Gastrocnemius medialis (tissue), 4 donors: ENCODE results near the gene AIG1.

ENCODE experiments used
- POLR2A ChIP-seq, 2 donors: fragments of 450-650 bp; IDR thresholded peaks; one replicate each; pipeline ENCODE4 v1.6.1; 2017; ENCODE audit warnings: antibody characterized with exemption in 2 of 2, mild to moderate bottlenecking in 2 of 2, moderate library complexity in 2 of 2
- TF ChIP-seq, protein P1 (sequence below), 5 experiments: fragments of 450-650 bp in 3 of 5; fragments of 200-600 bp in 2 of 5; sonication (generic) in 2 of 5; IDR thresholded peaks in 4 of 5; conservative IDR thresholded peaks in 1 of 5; 1 replicate in 4 of 5; 2 replicates in 1 of 5; pipeline ENCODE4 v1.5.1; 2016 to 2019; ENCODE audit warnings: antibody characterized with exemption in 5 of 5, mild to moderate bottlenecking in 3 of 5, moderate library complexity in 3 of 5

DNA sequence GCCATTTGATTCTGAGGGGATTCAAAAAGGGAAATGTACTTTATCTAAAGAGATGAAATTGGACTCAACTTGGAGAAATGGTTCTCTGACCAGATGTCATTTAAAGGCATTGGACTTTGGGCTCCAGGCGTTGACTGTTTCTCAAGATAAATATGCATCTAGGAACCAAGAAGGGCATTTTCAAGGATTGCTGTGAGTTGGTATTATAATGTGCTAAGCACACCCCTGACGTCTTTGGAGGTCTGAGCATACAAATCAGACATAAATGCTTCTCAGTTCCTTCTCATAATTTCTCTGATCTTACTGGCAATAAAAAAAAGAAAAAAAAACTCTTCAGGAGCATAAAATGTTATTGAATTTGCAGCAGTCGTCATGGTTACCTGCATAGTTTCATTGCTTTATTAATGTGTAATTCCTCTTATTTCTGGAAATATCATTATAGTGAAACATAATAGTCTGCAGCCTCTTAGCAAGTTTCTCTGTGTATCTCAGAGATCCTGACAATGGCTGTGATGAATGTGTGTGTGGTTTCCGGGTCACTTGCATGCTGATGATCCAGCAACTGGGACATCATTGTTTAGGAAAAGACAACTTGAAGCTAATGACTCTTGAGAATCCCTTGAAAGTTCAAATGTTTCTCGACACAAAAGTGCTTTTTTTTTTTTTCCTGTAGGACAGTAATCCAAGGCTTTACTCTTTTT, 136.0 kb downstream of the AIG1 start:
- TF ChIP-seq POLR2A (IDR thresholded peaks at IDR 0.05) = no peak
- TF ChIP-seq, protein P1, sequence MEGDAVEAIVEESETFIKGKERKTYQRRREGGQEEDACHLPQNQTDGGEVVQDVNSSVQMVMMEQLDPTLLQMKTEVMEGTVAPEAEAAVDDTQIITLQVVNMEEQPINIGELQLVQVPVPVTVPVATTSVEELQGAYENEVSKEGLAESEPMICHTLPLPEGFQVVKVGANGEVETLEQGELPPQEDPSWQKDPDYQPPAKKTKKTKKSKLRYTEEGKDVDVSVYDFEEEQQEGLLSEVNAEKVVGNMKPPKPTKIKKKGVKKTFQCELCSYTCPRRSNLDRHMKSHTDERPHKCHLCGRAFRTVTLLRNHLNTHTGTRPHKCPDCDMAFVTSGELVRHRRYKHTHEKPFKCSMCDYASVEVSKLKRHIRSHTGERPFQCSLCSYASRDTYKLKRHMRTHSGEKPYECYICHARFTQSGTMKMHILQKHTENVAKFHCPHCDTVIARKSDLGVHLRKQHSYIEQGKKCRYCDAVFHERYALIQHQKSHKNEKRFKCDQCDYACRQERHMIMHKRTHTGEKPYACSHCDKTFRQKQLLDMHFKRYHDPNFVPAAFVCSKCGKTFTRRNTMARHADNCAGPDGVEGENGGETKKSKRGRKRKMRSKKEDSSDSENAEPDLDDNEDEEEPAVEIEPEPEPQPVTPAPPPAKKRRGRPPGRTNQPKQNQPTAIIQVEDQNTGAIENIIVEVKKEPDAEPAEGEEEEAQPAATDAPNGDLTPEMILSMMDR (IDR thresholded peaks at IDR 0.05 in 4 of 5, conservative IDR thresholded peaks at IDR 0.05 in 1 of 5) = no peak
